NCI-H226 (cell line): ENCODE results near the gene TNK1.

Source experiments
- DNase-seq: peaks from one replicate; pipeline ENCODE4 v3.0.0-alpha.2; 2015

Gene TNK1

DNA sequence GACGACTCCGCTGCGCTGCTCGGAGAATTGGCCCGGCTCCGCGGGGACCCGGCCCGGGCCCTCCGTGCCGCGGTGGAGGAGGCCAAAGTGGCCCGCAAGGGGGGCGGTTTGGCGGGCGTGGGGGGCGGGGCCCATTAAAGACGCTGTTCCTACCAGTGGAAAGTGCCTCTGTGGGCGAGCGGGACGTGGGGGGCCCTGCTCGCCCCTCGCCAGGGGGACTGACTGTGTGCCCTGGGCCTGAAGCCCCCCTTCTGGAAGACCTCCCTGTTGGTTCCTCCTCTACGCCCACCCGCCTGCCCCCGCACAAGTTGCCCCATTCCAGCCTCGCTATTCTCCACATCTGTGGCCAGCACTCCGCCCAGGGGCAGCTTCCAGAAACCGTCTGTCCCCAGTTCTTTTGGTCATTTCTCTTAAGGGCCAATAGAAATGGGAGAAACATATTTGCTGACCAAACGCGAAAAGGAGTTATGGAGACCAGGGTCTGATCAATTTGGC lies 56.5 kb downstream of the TNK1 start:
- no peak for DNase-seq

DNA sequence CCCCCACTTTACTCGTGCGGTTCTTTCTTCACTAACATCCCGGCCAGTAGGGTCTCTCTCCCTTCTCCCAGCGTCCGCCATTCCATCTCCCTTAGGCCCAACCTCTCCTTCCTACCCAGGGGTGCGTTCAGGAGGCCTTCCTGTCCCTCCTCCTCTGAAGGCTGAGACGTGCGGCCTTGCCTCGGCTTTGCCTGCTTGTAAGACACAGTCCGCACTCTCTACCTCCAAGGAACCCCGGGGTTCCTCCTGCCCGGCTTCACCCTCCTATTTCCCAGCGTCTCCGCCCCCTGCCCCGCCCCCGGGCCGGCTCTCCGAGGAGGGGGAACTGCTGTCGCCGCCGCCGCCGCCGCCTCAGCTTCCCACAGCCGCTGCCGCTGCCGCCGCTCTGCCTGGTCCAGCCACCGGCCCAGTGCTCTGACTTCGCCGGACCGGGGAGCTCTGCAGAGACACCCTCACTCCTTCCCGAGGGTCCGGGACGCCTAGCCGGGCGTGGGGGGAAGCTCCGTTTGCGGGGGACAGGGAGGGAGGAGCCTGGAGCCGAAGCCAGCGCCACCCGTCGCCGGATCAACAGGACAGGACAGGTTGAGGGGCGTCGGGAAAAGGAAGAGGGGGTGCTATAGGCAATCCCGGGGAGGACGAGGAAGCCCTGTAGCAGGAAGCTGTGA lies 57.2 kb downstream of the TNK1 start:
- no peak for DNase-seq

DNA sequence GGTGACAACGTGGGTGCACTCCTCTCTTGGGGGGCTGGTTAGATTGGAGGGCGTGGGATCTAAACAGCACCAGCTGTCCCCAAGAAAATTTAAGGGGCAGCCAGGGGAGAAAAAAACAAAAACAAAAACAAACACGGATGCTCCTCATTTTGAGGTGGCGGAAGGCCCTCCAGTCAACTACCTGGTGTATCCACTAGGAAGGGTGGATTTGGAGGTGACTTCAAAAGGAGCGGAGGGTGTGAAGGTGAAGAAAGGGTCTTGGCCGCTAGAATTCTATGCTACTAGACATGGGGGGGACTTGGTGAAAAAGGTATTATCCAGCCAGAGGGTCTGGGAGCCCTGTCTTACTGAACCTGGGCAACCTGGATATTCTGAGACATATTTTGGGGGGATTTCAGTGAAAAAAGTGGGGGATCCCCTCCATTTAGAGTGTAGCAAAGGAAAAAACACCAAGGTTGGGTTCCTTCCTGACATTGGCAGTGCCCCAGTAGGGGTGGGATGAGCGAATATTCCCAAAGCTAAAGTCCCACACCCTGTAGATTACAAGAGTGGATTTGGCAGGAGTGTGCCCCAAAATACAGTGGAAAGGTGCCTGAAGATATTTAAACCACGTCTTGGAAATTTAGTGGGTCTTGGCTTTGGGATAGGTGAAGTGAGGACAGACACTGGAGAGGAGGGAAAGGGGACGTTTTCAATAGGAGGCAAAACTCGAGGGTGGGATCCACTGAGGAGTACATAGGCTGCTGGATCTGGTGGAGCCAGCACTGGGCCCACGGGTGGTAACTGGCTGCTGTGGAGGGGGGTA lies 58.0 kb downstream of the TNK1 start:
- DNase-seq = no peak
